ENCODE measurements around the gene EPS8. TPM values are rescaled to one million over a fixed set of nuclear protein-coding genes. Genes with fewer than 3 reads are reported as not detected.

The EPS8 gene
- polyA plus RNA-seq, 3 donors, result 4.1 to 4.8 (median 4.3) TPM

- DNase-seq, result no peak
- Histone ChIP-seq H3K9ac (ENCODE audit: insufficient read depth, low read length, poor library complexity, severe bottlenecking) (no peak overlapping the region), H3K79me2 (ENCODE audit: insufficient read depth, low read length) (no peaks in the 10 kb centered on the region), H3K9me3 (replicated peaks in 1 of 2; ENCODE audit: control insufficient read depth in 1 of 2, insufficient read depth in 1 of 2, low read length in 2 of 2) (no peaks in the 10 kb centered on the region), H3K27me3 (ENCODE audit: control insufficient read depth in 2 of 2, insufficient read depth in 2 of 2, low read length in 2 of 2) (no peaks in the 10 kb centered on the region), H3K27ac (ENCODE audit: low read depth in 1 of 2, low read length in 2 of 2) (no peak overlapping the region), H4K20me1 (ENCODE audit: insufficient read depth, low read length) (no peaks in the 10 kb centered on the region), H2AFZ (ENCODE audit: insufficient read depth, low read depth, low read length, poor library complexity, severe bottlenecking) (no peak overlapping the region), H3K4me1 (ENCODE audit: control insufficient read depth in 1 of 2, insufficient read depth in 2 of 2, low read length in 2 of 2) (peaks cover 4 to 8% of the 10 kb centered on the region in 2 donors), H3K36me3 (replicated peaks in 1 of 2; ENCODE audit: control insufficient read depth in 1 of 2, insufficient read depth in 2 of 2, low read length in 2 of 2) (no peaks in the 10 kb centered on the region), H3K4me2 (replicated peaks; ENCODE audit: extremely low read depth, low read length, poor library complexity, severe bottlenecking) (no peak overlapping the region), H3K4me3 (replicated peaks in 1 of 3; ENCODE audit: low read depth in 2 of 3, low read length in 3 of 3) (no peak overlapping the region)
- no peaks in the 10 kb centered on the region for H3K27me3 Mint-ChIP-seq (ENCODE audit: low read depth in 3 of 3)
- H3K36me3 Mint-ChIP-seq, result no peaks in the 10 kb centered on the region
- H3K4me3 Mint-ChIP-seq, result no peak overlapping the region
- no peak for TF ChIP-seq CTCF (IDR thresholded peaks at IDR 0.05)
- 91% methylated on average over 4 of the region's 8 CpGs for WGBS (ENCODE audit: insufficient coverage)
- H3K9me3 Mint-ChIP-seq, result peaks cover 0 to 3% (median 0%) of the 10 kb centered on the region in 7 donors
- intact Hi-C loops (cut with micrococcal nuclease), result no loop called here
- H3K27ac Mint-ChIP-seq, result no peak overlapping the region
- H3K4me1 Mint-ChIP-seq, result peaks cover 9% of the 10 kb centered on the region
Observed at GRCh38 chr12:15712823-15713660, 76.1 kb downstream of the EPS8 start.

- H4K20me1 ChIP-seq (ENCODE audit: insufficient read depth, low read length), result no peaks in the 10 kb centered on the region
- Mint-ChIP-seq H3K9me3 (peaks cover 0 to 3% (median 0%) of the 10 kb centered on the region in 7 donors), H3K27me3 (ENCODE audit: low read depth in 3 of 3) (no peaks in the 10 kb centered on the region), H3K27ac (no peak overlapping the region), H3K36me3 (no peaks in the 10 kb centered on the region), H3K4me3 (no peak overlapping the region), H3K4me1 (peaks cover 13% of the 10 kb centered on the region)
- H3K9ac ChIP-seq (ENCODE audit: insufficient read depth, low read length, poor library complexity, severe bottlenecking), result no peak overlapping the region
- no peak for DNase-seq
- no CpG with 5 or more reads among the region's 1 CpG for WGBS (ENCODE audit: insufficient coverage)
- no peak overlapping the region for H3K27ac ChIP-seq (ENCODE audit: low read depth in 1 of 2, low read length in 2 of 2)
- H2AFZ ChIP-seq (ENCODE audit: insufficient read depth, low read depth, low read length, poor library complexity, severe bottlenecking), result no peak overlapping the region
- no peaks in the 10 kb centered on the region for H3K36me3 ChIP-seq (replicated peaks in 1 of 2; ENCODE audit: control insufficient read depth in 1 of 2, insufficient read depth in 2 of 2, low read length in 2 of 2)
- H3K79me2 ChIP-seq (ENCODE audit: insufficient read depth, low read length), result no peaks in the 10 kb centered on the region
- H3K4me1 ChIP-seq (ENCODE audit: control insufficient read depth in 1 of 2, insufficient read depth in 2 of 2, low read length in 2 of 2), result peaks cover 4 to 11% of the 10 kb centered on the region in 2 donors
- no peaks in the 10 kb centered on the region for H3K9me3 ChIP-seq (replicated peaks in 1 of 2; ENCODE audit: control insufficient read depth in 1 of 2, insufficient read depth in 1 of 2, low read length in 2 of 2)
- TF ChIP-seq CTCF (IDR thresholded peaks at IDR 0.05), result no peak
- H3K4me3 ChIP-seq (replicated peaks in 1 of 3; ENCODE audit: low read depth in 2 of 3, low read length in 3 of 3), result no peak overlapping the region
- no peaks in the 10 kb centered on the region for H3K27me3 ChIP-seq (ENCODE audit: control insufficient read depth in 2 of 2, insufficient read depth in 2 of 2, low read length in 2 of 2)
- intact Hi-C loops (cut with micrococcal nuclease), result no loop called here
- no peak overlapping the region for H3K4me2 ChIP-seq (replicated peaks; ENCODE audit: extremely low read depth, low read length, poor library complexity, severe bottlenecking)
Observed at GRCh38 chr12:15712160-15712559, 77.0 kb downstream of the EPS8 start.
